Transverse colon (tissue), 4 donors: ENCODE data around the gene GLRX2. TPM values are rescaled to one million over a fixed set of nuclear protein-coding genes. Genes with fewer than 3 reads are reported as not detected.

Source experiments
- DNase-seq: peaks from one replicate; pipeline ENCODE4 v3.0.0-alpha.2; 2019
- H3K27ac ChIP-seq, 4 donors: fragments of 200-600 bp; sonication (generic); 2 replicates each; pipeline ENCODE4 v1.5.1; 2016 to 2018; ENCODE audit warnings: inconsistent platforms in 4 of 4
- H3K27me3 ChIP-seq: fragments of 200-600 bp; sonication (generic); 2 replicates; pipeline ENCODE4 v1.5.1; 2017; ENCODE audit warnings: inconsistent platforms
- H3K36me3 ChIP-seq, 4 donors: fragments of 200-600 bp; sonication (generic); 2 replicates each; pipeline ENCODE4 v1.5.1; 2017 to 2019; ENCODE audit warnings: inconsistent platforms in 4 of 4
- H3K4me1 ChIP-seq, 4 donors: fragments of 200-600 bp; sonication (generic); 2 replicates each; pipeline ENCODE4 v1.5.1; 2017 to 2020; ENCODE audit warnings: inconsistent platforms in 4 of 4
- H3K4me3 ChIP-seq, 4 donors: fragments of 200-600 bp; sonication (generic); 1 replicate in 1 of 4; 2 replicates in 3 of 4; pipeline versions ENCODE4 v1.5.1 to v1.6.1; 2017 to 2019; ENCODE audit warnings: inconsistent platforms in 4 of 4
- H3K9me3 ChIP-seq, 2 donors: fragments of 200-600 bp; sonication (generic); 2 replicates each; pipeline ENCODE4 v1.5.1; 2017 to 2019; ENCODE audit warnings: inconsistent platforms in 2 of 2
- EP300 ChIP-seq: sonication (generic); formaldehyde crosslinking; IDR thresholded peaks from one replicate; pipeline ENCODE4 v1.6.1; 2017; ENCODE audit warnings: antibody characterized with exemption, low read depth
- POLR2A ChIP-seq: fragments of 450-650 bp; IDR thresholded peaks from one replicate; pipeline ENCODE4 v1.6.1; 2016; ENCODE audit warnings: antibody characterized with exemption, mild to moderate bottlenecking, moderate library complexity
- POLR2AphosphoS5 ChIP-seq, 3 donors: sonication (generic); formaldehyde crosslinking; IDR thresholded peaks; one replicate each; pipeline ENCODE4 v1.6.1; 2016; ENCODE audit warnings: antibody characterized with exemption in 3 of 3
- WGBS, 2 donors: methylation state at CpG; one replicate each; pipeline ENCODE4 v1.1.5; 2018; ENCODE audit warnings: low coverage in 1 of 2; 5-methylcytosine and 5-hydroxymethylcytosine counted together
- in situ Hi-C, 4 donors: fragments of 200-750 bp; cut with MboI; loops; one replicate each; pipeline versions ENCODE4 v1.15.0 to v1.15.1; 2017; ENCODE audit warnings: low sequenced_read_pairs in 3 of 4, low pct_ligation_motif_present in 1 of 4, low pct_unique_long_range_greater_than_20kb in 1 of 4
- intact Hi-C: fragments of 100-400 bp; cut with DNase I; formaldehyde crosslinking; loops from one replicate; pipeline ENCODE4 v1.15.1; 2023; ENCODE audit warnings: low total_unique reads
- total RNA-seq, 4 donors: library from RNA; depleted of rRNA; stranded (reverse); fragments of >200 nt; gene quantifications; one replicate each; pipeline ENCODE4 v1.1.0, GENCODE V29; 2016
- TF ChIP-seq, protein P1 (sequence below), 5 experiments: fragments of 200-600 bp in 3 of 5; fragments of 450-650 bp in 2 of 5; sonication (generic) in 3 of 5; IDR thresholded peaks; 1 replicate in 2 of 5; 2 replicates in 3 of 5; pipeline ENCODE4 v1.5.1; 2016 to 2017; ENCODE audit warnings: antibody characterized with exemption in 5 of 5, inconsistent platforms in 3 of 5, mild to moderate bottlenecking in 2 of 5, moderate library complexity in 1 of 5

The GLRX2 gene
- total RNA-seq, 4 donors from 2014 or later = 0.40 to 8.3 (median 3.7) TPM

DNA sequence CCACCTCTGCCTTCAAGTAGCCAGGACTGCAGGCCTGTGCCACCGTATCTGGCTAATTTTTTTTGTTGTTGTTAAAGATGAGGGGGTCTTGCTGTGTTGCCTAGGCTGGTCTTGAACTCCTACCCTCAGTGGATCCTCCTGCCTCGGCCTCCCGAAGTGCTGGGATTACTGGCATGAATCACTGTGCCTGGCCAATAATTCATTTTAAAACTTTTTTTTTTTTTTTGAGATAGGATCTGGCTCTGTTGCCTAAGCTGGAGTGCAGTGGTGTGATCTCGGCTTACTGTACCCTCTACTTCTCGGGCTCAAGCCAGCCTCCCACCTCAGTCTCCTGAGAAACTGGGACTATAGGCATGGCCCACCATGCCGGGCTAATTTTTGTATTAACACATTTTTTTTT is 20.2 kb upstream of the GLRX2 start:
- Histone ChIP-seq H3K9me3 (no peaks in the 10 kb centered on the region), H3K4me3 (no peak overlapping the region), H3K27me3 (no peaks in the 10 kb centered on the region), H3K27ac (no peak overlapping the region), H3K36me3 (peaks cover 0 to 21% (median 4%) of the 10 kb centered on the region in 4 donors), H3K4me1 (peaks cover 7 to 24% (median 10%) of the 10 kb centered on the region in 4 donors)
- in situ Hi-C loops = loop anchor here in 1 of 4 donors (10.0 kb wide), 1 partner anchor 61 kb away; no protein-coding TSS in a partner anchor
- WGBS, 2 donors = 93 to 98% methylated on average over 6 of the region's 6 CpGs
- DNase-seq = no peak
- TF ChIP-seq EP300 (no peak), POLR2AphosphoS5 (IDR thresholded peaks at IDR 0.05) (no peak), POLR2A (no peak)
- TF ChIP-seq, protein P1, sequence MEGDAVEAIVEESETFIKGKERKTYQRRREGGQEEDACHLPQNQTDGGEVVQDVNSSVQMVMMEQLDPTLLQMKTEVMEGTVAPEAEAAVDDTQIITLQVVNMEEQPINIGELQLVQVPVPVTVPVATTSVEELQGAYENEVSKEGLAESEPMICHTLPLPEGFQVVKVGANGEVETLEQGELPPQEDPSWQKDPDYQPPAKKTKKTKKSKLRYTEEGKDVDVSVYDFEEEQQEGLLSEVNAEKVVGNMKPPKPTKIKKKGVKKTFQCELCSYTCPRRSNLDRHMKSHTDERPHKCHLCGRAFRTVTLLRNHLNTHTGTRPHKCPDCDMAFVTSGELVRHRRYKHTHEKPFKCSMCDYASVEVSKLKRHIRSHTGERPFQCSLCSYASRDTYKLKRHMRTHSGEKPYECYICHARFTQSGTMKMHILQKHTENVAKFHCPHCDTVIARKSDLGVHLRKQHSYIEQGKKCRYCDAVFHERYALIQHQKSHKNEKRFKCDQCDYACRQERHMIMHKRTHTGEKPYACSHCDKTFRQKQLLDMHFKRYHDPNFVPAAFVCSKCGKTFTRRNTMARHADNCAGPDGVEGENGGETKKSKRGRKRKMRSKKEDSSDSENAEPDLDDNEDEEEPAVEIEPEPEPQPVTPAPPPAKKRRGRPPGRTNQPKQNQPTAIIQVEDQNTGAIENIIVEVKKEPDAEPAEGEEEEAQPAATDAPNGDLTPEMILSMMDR (IDR thresholded peaks at IDR 0.05) = no peak
- intact Hi-C loops = no loop called here

DNA sequence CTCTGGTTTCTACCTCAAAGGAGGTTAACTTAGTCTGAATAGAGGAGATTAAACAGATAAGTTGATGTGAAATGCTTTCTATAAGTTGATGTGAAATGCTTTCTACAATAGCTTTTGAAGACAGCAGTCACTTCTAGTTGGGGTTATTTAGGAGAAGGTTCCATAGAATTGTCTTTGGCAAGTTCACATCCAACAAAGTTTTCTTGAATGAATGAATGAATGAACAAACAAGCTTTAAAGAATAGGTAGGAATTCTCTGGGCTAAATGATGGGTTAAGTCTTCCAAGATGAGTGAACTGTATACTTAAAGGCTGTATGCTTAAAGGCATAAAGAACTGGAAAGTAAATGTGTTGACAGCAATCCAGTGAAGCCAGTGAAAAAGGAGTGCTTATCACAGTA is 18.5 kb upstream of the GLRX2 start:
- H3K4me3 ChIP-seq = peak overlapping the region in 1 of 4 donors; percentile 95
- intact Hi-C loops (loop anchor here (2.0 to 5.0 kb wide), 2 partner anchors 19 to 646 kb away; partner anchors contain the start of gene GLRX2), in situ Hi-C loops (loop anchor here in 2 of 4 donors (10.0 to 25.0 kb wide), 2 partner anchors 59 to 311 kb away; partner anchors contain the start of gene RGS2 (in 1 of the 2))
- H3K4me1 ChIP-seq = peaks cover 7 to 24% (median 10%) of the 10 kb centered on the region in 4 donors
- no peak overlapping the region for H3K27ac ChIP-seq
- H3K27me3 ChIP-seq = no peaks in the 10 kb centered on the region
- no peaks in the 10 kb centered on the region for H3K9me3 ChIP-seq
- peaks cover 0 to 16% (median 2%) of the 10 kb centered on the region in 4 donors for H3K36me3 ChIP-seq
- TF ChIP-seq, protein P1 (IDR thresholded peaks at IDR 0.05) = no peak
- TF ChIP-seq EP300 (no peak), POLR2AphosphoS5 (IDR thresholded peaks at IDR 0.05) (no peak), POLR2A (no peak)
- no peak for DNase-seq

DNA sequence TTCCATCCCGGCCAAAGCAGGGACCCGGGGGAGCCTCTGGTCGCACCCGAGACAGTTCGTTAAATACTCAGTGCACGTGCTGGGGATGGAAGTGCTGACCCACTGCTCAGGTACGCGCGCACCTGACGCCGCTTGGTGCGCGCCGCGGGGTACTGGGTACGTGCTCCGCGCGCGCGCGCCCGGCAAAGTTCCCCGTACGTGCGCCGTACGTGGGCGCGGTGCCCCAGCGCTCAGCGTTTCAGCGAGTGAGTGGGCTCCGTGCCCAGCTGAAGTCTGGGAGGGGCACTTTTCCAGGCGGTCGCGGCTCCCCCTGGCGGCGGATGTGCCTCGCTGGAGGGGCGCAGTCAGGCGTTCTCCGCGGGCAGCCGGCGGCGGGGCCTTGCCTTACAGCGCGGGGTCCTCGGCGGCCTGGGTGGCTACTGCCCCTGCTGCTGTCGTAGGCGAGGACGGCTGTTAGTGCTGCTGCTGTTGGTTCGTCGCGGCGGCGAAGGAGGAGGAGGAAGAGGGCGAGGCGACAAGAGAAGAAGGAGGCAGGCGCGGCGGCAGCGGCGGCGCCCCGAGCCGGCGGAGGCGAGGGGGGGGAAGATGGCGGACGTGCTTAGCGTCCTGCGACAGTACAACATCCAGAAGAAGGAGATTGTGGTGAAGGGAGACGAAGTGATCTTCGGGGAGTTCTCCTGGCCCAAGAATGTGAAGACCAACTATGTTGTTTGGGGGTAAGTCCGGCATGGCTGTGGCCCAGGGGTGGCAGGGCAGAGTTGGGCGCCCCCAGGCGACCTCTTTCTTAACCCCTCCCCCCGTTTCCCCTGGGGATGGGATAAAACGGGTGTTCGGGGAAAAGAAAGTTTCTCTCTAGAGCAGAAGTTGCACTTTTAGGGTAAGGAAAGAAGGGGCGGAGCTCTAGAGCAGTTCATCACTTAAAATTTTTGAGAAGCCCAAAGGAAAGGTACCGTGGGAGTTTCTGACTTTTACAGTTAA is 16.7 kb upstream of the GLRX2 start, which contains the start of gene CDC73:
TSS of gene CDC73 (plus strand) at position 416 of the 978 bp plus-strand sequence. CDS start at position 586, 170 bp downstream.
- TF ChIP-seq POLR2A (peak; percentile 95), EP300 (peak; percentile 76), POLR2AphosphoS5 (IDR thresholded peaks at IDR 0.05) (peak; percentile 89 to 97 (median 97))
- TF ChIP-seq, protein P1 (IDR thresholded peaks at IDR 0.05) = peak; percentile 87 to 99 (median 94)
- H3K4me3 ChIP-seq = peak within 1 kb of the TSS; percentile 41 to 99 (median 81)
- peak; percentile 99 for DNase-seq
- in situ Hi-C loops (loop anchor here in 2 of 4 donors (10.0 to 25.0 kb wide), 2 partner anchors 57 to 310 kb away; partner anchors contain the start of gene RGS2 (in 1 of the 2)), intact Hi-C loops (loop anchor here (2.0 to 5.0 kb wide), 2 partner anchors 17 to 645 kb away; partner anchors contain the start of gene GLRX2)
- 0 to 2% methylated on average over 12 to 76 of the region's 85 CpGs for WGBS, 2 donors
- H3K9me3 ChIP-seq = no peaks in the 10 kb centered on the region
- no peaks in the 10 kb centered on the region for H3K27me3 ChIP-seq
- peak within 1 kb of the TSS; percentile 94 to 99 (median 96) for H3K27ac ChIP-seq
- peaks cover 7 to 24% (median 10%) of the 10 kb centered on the region in 4 donors for H3K4me1 ChIP-seq
- peaks cover 0 to 8% (median 0%) of the 10 kb centered on the region in 4 donors for H3K36me3 ChIP-seq
